GM19438 (cell line): ENCODE results near the gene UBE2G2.
A peak's percentile ranks its signal among the peaks of the same experiment; 100 is the strongest.

Experiments
- ATAC-seq: cut with Tn5 transposase; IDR thresholded peaks from one replicate; pipeline ENCODE4 v1.9.1; 2021; ENCODE audit warnings: low read depth; ENCODE audit not compliant: unreplicated experiment

UBE2G2 gene

GRCh38 chr21:44801468-44802395 lies at the start of gene UBE2G2:
UBE2G2 (minus strand) TSS chr21:44801820; CDS start chr21:44801748, 72 bp downstream.
- peak; percentile 79 for ATAC-seq

GRCh38 chr21:44850905-44851657 lies 49.5 kb upstream of the UBE2G2 start:
- no peak for ATAC-seq

GRCh38 chr21:44850208-44850800 lies 48.7 kb upstream of the UBE2G2 start:
- ATAC-seq: no peak

GRCh38 chr21:44849616-44850130 lies 48.1 kb upstream of the UBE2G2 start:
- ATAC-seq: no peak

- no peak for ATAC-seq
Measured at GRCh38 chr21:44848821-44849521, 47.4 kb upstream of the UBE2G2 start.

GRCh38 chr21:44847261-44848056 lies 45.8 kb upstream of the UBE2G2 start:
- ATAC-seq: no peak

DNA sequence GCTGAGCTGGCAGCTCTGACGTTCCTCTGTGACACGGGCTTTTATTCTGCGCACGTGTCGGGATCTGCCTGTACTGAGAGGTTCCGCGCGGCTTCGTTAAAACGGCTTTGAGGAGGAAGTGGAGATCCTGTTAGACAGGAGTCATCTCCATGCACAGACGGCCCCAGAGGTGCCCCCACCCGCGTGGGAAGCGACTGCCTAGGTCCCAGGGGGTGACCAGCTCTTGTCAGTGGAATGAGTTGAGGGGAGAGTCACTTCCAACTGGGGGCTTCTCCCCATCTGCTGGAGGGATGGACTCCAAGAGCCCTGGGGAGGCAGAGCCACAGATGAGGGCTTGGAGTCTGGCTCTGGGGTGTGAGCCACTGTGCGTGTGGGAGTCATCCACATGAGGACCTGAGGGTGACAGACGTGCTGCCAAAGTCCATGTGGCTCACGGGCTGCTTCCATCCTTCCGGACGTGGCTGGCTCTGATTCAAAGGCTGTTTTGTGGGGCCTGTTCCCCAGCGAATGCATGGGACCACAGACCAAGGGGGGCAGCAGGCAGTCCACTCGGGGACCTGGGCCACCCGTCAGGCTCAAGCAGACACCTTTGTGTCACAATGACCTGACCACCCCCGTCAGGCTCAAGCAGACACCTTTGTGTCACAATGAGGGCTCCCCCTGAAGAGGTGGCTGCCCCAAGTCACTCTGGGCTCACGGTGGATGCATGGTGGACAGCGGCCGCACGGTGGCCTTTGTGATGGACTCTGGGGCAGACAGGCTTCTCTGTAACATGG lies 45.1 kb upstream of the UBE2G2 start:
- ATAC-seq: no peak

GRCh38 chr21:44846224-44846484 lies 44.5 kb upstream of the UBE2G2 start:
- no peak for ATAC-seq

DNA sequence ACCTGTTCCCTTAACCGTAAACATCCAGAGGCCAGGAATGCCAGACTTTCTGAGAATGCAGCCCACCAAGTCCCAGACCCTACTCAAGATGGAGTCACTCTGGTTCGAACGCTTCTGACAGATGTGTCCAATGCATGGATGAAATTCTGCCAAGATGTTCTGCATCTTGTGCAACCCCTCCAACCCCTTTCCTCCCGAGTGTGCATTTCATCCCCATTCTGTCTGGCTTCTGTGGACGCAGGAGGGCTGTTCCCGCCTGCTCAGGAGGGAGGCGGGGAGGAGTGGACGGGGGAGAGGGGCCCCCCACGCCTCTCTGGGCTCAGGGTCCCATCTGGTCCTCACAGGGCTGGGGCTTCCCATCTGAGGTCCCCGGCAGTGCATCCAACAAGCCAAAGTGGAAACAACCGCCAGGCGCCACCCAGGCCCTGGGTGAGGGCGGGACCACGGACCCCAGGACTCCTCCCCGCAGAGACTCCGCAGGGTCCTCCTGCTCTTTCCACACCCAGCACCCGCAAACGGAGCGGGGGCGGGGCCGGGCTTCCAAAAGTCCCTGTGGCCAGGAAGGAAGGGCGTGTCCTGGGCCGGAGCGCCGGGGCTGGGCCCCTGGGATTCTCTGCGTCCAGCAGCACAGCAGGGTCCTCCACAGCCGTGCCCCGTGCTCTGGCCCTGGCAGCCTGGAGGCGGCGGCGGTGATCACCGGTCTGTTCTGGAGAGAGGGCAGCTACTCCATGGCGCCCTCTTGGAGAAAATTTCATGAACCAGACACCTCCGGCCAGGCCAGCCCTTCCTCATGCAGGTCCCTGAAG lies 44.0 kb upstream of the UBE2G2 start:
- ATAC-seq: no peak

DNA sequence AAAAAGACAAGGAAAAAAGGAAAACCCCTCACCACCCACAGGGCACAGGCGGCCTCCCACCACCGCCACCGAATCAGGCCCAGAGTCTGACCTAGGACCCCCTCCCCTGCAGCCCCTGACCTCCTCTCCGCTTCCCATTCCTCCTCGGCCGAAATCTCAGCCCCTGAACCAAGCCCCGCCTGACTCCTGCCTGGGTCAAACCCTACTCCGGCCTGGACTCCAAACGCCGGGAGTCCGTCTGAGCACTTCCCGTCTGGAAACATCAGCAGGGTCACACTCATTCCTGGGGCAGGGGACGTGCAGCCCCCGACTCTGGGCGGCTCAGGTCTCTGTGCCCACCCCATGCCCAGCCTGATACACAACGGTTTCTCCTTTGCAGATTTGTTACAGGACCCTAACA lies 42.6 kb upstream of the UBE2G2 start:
- no peak for ATAC-seq

DNA sequence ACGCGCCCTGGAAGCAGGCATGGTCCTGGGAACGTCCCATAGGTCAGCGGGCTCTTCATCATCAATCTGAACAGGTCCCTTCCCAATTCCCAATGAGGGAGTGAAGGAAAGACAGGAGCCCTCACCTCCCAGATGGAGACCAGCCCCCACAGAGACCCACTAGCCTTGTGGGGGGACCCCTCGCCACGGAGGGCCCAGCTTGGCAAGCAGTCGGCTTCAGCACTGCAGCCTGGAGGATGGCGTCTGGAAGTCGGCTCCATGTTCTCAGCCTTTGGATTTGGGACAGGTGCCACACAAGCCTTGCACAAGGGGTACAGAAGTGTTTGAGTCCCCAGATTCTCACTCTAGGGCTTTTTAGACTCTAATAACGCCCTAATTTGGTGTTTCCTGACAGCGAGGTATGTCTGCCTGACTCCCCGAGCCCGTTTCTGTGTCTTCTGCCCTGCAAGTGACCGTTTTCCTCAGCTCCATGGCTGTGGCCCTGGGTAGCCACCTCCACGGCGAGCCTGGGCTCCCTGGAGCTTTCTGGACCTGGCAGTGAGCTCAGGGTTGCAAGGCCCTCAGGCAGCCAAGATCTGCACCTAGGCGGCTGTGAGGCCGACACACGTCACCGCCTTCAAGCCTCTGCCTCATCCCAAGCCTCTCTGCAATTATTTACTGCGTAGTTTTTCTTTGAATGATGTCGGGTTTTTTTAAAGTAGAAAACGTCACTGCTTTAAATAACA lies 41.3 kb upstream of the UBE2G2 start:
- no peak for ATAC-seq

DNA sequence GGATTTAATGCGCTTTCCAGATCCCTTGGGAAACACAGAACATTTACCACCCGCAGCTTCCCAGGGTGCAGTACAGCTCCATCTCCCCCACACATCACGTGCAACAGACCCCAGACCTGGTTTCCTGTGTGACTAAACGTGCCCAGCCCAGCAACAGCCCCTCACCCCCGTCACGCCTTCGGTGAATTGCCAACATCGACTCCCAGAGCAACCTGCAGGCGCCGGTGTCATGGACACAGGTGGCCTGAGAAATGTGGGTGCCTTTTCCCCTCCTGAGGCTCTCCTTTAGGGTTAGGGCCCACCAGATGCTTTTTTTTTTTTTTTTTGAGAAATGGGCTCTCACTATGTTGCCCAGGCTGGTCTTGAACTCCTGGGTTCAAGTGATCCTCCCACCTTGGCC lies 40.5 kb upstream of the UBE2G2 start:
- ATAC-seq: no peak

- no peak for ATAC-seq
Measured at GRCh38 chr21:44840771-44841170, 39.2 kb upstream of the UBE2G2 start.

DNA sequence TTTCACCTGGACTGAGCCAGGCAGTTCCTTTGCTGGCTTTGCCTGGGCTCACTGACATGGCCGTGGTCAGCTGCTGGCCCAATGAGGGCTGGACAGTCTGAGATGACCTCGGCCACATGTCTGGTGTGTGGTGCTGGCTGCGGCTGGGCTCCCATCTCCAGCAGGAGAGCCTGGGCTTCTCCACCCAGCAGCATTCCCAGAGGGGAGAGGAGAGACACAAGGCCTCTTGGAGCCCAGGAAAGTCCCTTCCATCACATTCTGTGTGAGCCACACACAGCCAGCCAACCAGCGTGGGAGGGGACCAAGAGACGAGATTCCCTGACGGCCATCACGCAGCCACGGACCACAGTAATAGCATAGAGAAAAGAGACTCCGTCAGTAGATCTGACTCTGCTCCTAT lies 37.3 kb upstream of the UBE2G2 start:
- no peak for ATAC-seq

DNA sequence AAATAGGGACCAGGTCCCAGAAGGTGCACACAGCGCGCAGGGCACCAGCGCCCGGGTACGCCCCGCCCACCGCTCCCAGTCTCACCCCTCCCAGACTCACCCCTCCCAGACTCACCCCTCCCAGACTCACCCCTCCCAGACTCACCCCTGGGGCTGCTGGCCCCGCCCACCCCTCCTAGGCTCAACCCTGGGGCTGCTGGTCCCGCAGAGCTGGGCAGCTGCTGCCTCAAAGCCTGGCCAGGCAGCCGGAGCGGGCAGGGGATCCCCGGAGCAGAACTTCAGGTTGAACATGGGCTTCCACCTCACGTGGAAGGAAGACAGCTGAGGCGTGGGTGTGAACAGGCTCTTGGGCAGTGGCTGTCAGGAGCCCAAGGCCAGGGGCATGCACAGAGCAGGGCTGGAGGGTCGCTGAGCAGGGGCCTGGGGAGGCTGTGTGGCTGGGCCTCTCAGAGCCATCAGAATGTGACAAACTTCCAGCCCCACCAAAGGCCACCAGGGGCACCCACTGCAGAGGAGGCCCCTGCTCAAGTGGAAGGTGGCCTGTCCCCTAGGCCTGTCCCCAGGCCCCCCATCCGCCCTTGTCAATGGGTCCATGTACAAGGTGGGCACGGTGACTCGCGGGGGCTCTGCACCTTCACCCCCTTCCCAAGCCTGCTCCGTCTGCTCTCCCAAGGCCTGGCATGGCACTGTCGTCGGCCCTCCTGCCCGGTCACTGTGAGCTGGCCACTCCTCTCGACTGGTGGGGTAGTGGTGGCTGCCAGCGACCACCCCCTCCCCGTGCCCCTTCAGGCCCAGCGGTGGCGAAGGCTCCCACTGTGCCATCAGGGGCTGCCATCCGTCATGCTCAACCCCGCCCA lies 36.6 kb upstream of the UBE2G2 start:
- no peak for ATAC-seq

- ATAC-seq: no peak
Measured at GRCh38 chr21:44837537-44837936, 35.9 kb upstream of the UBE2G2 start.
